ENCODE measurements around the gene REEP6.

REEP6 gene

DNA sequence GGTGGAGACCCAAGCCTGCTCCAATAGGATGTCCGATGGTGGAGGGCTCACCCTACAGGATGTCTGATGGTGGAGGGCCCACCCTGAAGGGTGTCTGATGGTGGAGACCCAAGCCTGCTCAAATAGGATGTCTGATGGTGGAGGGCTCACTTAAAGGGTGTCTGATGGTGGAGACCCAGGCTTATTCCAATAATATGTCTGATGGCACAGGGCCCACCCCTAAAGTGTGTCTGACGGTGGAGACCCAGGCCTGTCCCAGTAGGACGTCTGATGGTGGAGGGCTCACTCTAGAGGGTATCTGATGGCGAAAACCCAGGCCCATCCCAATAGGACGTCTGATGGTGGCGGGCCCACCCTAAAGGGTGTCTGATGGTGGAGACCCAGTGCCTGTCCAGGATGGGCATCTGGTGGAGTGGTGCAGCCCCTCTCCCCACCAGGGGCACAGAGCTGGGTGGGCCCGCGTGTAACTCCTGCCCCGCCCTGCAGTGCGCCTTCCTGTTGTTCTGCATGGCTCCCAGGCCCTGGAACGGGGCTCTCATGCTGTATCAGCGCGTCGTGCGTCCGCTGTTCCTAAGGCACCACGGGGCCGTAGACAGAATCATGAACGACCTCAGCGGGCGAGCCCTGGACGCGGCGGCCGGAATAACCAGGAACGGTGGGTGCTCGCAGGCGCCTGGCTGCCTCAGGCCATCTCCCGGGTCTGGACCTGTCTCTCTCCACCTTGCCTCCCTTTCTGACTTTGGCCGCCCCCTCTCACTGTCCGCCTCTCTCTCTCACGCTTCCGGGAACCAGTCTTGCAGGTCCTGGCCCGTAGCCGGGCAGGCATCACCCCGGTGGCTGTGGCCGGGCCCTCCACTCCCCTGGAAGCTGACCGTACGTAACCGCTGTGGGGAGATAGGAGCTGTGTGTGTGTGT lies 5.1 kb downstream of the REEP6 start:
- Histone ChIP-seq H2BK5ac (ENCODE audit: low read depth, low read length, poor library complexity, severe bottlenecking) (no peak overlapping the region), H3K27ac (ENCODE audit: low read length, poor library complexity, severe bottlenecking) (no peak overlapping the region), H3K4me2 (ENCODE audit: low read length, poor library complexity, severe bottlenecking) (no peak overlapping the region), H2BK12ac (ENCODE audit: low read length in 2 of 2) (no peak overlapping the region), H3K4me3 (ENCODE audit: insufficient read depth in 1 of 2, low read depth in 1 of 2, low read length in 2 of 2) (peak overlapping the region in 1 of 2 experiments; percentile 0), H3K4ac (ENCODE audit: low read depth in 1 of 2, low read length in 2 of 2) (no peak overlapping the region), H3K23ac (ENCODE audit: low read length in 2 of 2) (no peak overlapping the region), H3K9me3 (ENCODE audit: control insufficient read depth, low read length) (no peaks in the 10 kb centered on the region), H4K8ac (ENCODE audit: low read length) (no peak overlapping the region), H2BK120ac (ENCODE audit: low read depth, low read length) (no peak overlapping the region), H2AK5ac (ENCODE audit: low read length, severe bottlenecking) (no peak overlapping the region), H3K4me1 (ENCODE audit: control insufficient read depth, insufficient read depth, low read depth, low read length) (peaks cover 10% of the 10 kb centered on the region), H2AFZ (ENCODE audit: low read depth, low read length) (no peak overlapping the region), H4K91ac (ENCODE audit: low read length) (no peak overlapping the region), H3K79me1 (replicated peaks; ENCODE audit: low read length, poor library complexity, severe bottlenecking) (no peaks in the 10 kb centered on the region), H3K9ac (ENCODE audit: low read length) (no peak overlapping the region), H3K14ac (ENCODE audit: low read length in 2 of 2) (no peak overlapping the region), H3K36me3 (ENCODE audit: control insufficient read depth in 1 of 2, insufficient read depth in 2 of 2, low read depth in 1 of 2, low read length in 2 of 2) (no peaks in the 10 kb centered on the region), H3K18ac (ENCODE audit: low read depth in 1 of 2, low read length in 2 of 2) (no peak overlapping the region), H3K27me3 (ENCODE audit: control insufficient read depth in 1 of 2, insufficient read depth in 1 of 2, low read length in 2 of 2) (peaks cover 3 to 57% of the 10 kb centered on the region in 2 experiments), H2BK15ac (ENCODE audit: low read depth, poor library complexity, severe bottlenecking) (no peak overlapping the region)
- no peak for DNase-seq
- WGBS = 89% methylated on average over 40 of the region's 40 CpGs

DNA sequence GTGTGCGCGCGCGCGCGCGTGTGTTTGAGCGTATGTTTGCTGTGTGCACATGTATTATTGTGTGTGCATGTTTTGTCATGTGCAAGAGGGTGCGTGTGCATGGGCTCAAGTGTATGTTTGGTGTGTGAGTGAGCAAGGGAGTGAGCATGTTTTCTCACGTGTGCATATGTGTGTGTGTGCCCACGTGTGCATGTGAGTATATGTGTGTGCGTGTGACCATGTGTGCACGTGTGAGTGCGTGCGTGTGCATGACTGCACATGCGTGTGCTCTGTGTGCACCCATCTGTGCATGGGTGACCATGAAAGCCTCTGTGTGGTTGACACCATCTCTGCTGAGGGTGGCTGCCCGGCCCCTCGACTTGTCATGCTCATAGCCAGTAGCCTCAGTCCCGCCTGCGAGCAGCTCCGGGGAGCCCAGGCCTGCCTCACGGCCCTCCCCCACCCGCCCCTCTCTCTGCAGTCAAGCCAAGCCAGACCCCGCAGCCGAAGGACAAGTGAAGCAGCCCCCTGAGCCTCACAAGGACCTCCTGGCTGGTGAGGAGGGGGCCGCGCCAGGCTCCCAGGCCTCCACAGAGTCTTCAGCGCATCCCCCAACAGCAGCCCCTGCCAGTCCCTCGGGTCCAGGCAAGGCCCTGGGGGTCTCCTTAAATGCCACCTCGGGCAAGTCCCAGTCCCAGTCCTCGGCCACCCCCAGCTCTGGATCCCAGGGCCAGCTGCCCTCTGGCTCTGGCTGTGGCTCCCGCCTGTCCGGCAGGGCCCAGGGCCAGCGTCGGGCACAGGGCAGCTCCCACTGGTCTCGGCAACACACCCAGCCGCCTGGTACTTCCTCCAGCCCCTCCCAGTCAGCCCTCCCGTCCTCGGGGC lies 6.0 kb downstream of the REEP6 start:
- Histone ChIP-seq H4K91ac (ENCODE audit: low read length) (peak overlapping the region; percentile 70), H2AFZ (ENCODE audit: low read depth, low read length) (no peak overlapping the region)
- WGBS = 84% methylated on average over 39 of the region's 39 CpGs

DNA sequence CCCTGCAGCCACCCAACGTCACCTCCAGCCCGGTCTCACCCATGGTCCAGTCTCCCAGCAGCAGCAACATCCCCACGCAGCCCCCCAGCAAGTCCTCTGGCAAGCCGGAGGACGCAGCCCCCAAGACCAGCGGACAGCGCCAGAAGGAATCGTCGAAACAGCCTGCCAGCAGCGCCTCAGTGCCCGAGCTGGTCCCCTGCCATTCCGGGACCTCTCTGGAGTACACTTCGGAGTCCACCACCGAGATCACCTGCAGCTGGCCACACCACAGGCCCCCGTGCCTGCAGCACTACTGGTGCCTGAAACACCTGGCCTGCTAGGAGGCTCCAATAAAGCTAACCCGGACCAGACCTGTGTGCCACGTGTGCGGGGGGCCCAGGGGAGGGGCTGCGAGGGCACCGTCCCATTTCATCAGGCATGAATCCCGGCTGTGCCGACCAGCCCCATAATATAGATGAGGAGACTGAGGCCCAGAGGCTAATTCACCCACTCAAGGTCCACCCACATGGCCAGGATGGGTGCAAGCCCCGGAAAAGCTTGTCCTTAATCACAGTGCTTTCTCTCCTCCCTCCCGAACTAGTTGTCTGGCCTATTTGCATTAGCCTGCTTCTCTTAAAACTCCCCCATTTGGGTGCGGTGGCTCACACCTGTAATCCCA lies 6.7 kb downstream of the REEP6 start:
- Histone ChIP-seq H3K14ac (ENCODE audit: low read length in 2 of 2) (no peak overlapping the region), H3K36me3 (ENCODE audit: control insufficient read depth in 1 of 2, insufficient read depth in 2 of 2, low read depth in 1 of 2, low read length in 2 of 2) (no peaks in the 10 kb centered on the region), H2BK15ac (ENCODE audit: low read depth, poor library complexity, severe bottlenecking) (no peak overlapping the region), H3K27me3 (ENCODE audit: control insufficient read depth in 1 of 2, insufficient read depth in 1 of 2, low read length in 2 of 2) (peaks cover 1 to 51% of the 10 kb centered on the region in 2 experiments), H2BK120ac (ENCODE audit: low read depth, low read length) (no peak overlapping the region), H2BK12ac (ENCODE audit: low read length in 2 of 2) (no peak overlapping the region), H3K4me2 (ENCODE audit: low read length, poor library complexity, severe bottlenecking) (no peak overlapping the region), H3K4me3 (ENCODE audit: insufficient read depth in 1 of 2, low read depth in 1 of 2, low read length in 2 of 2) (no peak overlapping the region), H3K4ac (ENCODE audit: low read depth in 1 of 2, low read length in 2 of 2) (no peak overlapping the region), H2BK5ac (ENCODE audit: low read depth, low read length, poor library complexity, severe bottlenecking) (no peak overlapping the region), H4K8ac (ENCODE audit: low read length) (no peak overlapping the region), H2AK5ac (ENCODE audit: low read length, severe bottlenecking) (no peak overlapping the region), H3K23ac (ENCODE audit: low read length in 2 of 2) (no peak overlapping the region), H3K4me1 (ENCODE audit: control insufficient read depth, insufficient read depth, low read depth, low read length) (peaks cover 5% of the 10 kb centered on the region), H3K9ac (ENCODE audit: low read length) (no peak overlapping the region), H3K18ac (ENCODE audit: low read depth in 1 of 2, low read length in 2 of 2) (peak overlapping the region in 1 of 2 experiments; percentile 29), H4K91ac (ENCODE audit: low read length) (peak overlapping the region; percentile 11), H3K79me1 (replicated peaks; ENCODE audit: low read length, poor library complexity, severe bottlenecking) (no peaks in the 10 kb centered on the region), H3K9me3 (ENCODE audit: control insufficient read depth, low read length) (no peaks in the 10 kb centered on the region), H3K27ac (ENCODE audit: low read length, poor library complexity, severe bottlenecking) (no peak overlapping the region), H2AFZ (ENCODE audit: low read depth, low read length) (no peak overlapping the region)
- no peak for DNase-seq
- 90% methylated on average over 25 of the region's 25 CpGs for WGBS

More for the DNA sequence above, 6.0 kb downstream of the REEP6 start:
- no peak overlapping the region for H3K18ac ChIP-seq (ENCODE audit: low read depth in 1 of 2, low read length in 2 of 2)
- no peak overlapping the region for H3K4me3 ChIP-seq (ENCODE audit: insufficient read depth in 1 of 2, low read depth in 1 of 2, low read length in 2 of 2)
- H3K9ac ChIP-seq (ENCODE audit: low read length) = no peak overlapping the region
- H4K8ac ChIP-seq (ENCODE audit: low read length) = no peak overlapping the region
- no peak overlapping the region for H3K27ac ChIP-seq (ENCODE audit: low read length, poor library complexity, severe bottlenecking)
- H3K36me3 ChIP-seq (ENCODE audit: control insufficient read depth in 1 of 2, insufficient read depth in 2 of 2, low read depth in 1 of 2, low read length in 2 of 2) = no peaks in the 10 kb centered on the region
- no peak overlapping the region for H2BK15ac ChIP-seq (ENCODE audit: low read depth, poor library complexity, severe bottlenecking)
- peaks cover 0 to 51% of the 10 kb centered on the region in 2 experiments for H3K27me3 ChIP-seq (ENCODE audit: control insufficient read depth in 1 of 2, insufficient read depth in 1 of 2, low read length in 2 of 2)
- no peak overlapping the region for H2BK5ac ChIP-seq (ENCODE audit: low read depth, low read length, poor library complexity, severe bottlenecking)
- H3K4ac ChIP-seq (ENCODE audit: low read depth in 1 of 2, low read length in 2 of 2) = no peak overlapping the region
- DNase-seq = no peak
- no peak overlapping the region for H3K4me2 ChIP-seq (ENCODE audit: low read length, poor library complexity, severe bottlenecking)
- no peaks in the 10 kb centered on the region for H3K9me3 ChIP-seq (ENCODE audit: control insufficient read depth, low read length)
- no peak overlapping the region for H2BK120ac ChIP-seq (ENCODE audit: low read depth, low read length)
- peak overlapping the region in 1 of 2 experiments; percentile 95 for H3K14ac ChIP-seq (ENCODE audit: low read length in 2 of 2)
- no peaks in the 10 kb centered on the region for H3K79me1 ChIP-seq (replicated peaks; ENCODE audit: low read length, poor library complexity, severe bottlenecking)
- no peak overlapping the region for H2BK12ac ChIP-seq (ENCODE audit: low read length in 2 of 2)
- no peak overlapping the region for H2AK5ac ChIP-seq (ENCODE audit: low read length, severe bottlenecking)
- peaks cover 5% of the 10 kb centered on the region for H3K4me1 ChIP-seq (ENCODE audit: control insufficient read depth, insufficient read depth, low read depth, low read length)
- H3K23ac ChIP-seq (ENCODE audit: low read length in 2 of 2) = peak overlapping the region in 1 of 2 experiments; percentile 56
